GM12875 (cell line): ENCODE measurements around the gene SIT1.

Source experiments
- H3K4me3 ChIP-seq: one replicate; pipeline ENCODE4 v1.5.1; 2011; ENCODE audit warnings: low read depth, low read length, control low read depth
- CTCF ChIP-seq: IDR thresholded peaks from 2 replicates; pipeline ENCODE4 v1.5.1; 2011; ENCODE audit warnings: low read depth, mild to moderate bottlenecking, control low read depth, inconsistent platforms, low read length, moderate library complexity, borderline replicate concordance; ENCODE audit not compliant: insufficient read depth

Gene SIT1

GRCh38 chr9:35687972-35688557, 37.3 kb upstream of the SIT1 start:
- no peak for TF ChIP-seq CTCF
- no peak overlapping the region for H3K4me3 ChIP-seq

GRCh38 chr9:35687306-35687705, 36.6 kb upstream of the SIT1 start:
- no peak for TF ChIP-seq CTCF
- H3K4me3 ChIP-seq = no peak overlapping the region

GRCh38 chr9:35686222-35687203, 35.8 kb upstream of the SIT1 start:
- no peak overlapping the region for H3K4me3 ChIP-seq
- TF ChIP-seq CTCF = no peak

GRCh38 chr9:35685506-35685905, 34.8 kb upstream of the SIT1 start:
- TF ChIP-seq CTCF = no peak
- no peak overlapping the region for H3K4me3 ChIP-seq

- no peak for TF ChIP-seq CTCF
- no peak overlapping the region for H3K4me3 ChIP-seq
Observed at GRCh38 chr9:35684921-35685320, 34.2 kb upstream of the SIT1 start.

GRCh38 chr9:35683323-35683722, 32.6 kb upstream of the SIT1 start:
- no peak for TF ChIP-seq CTCF
- no peak overlapping the region for H3K4me3 ChIP-seq
